Pancreas (tissue), 10 donors: Measurements from ENCODE around the gene P2RX3. TPM values are rescaled to one million over a fixed set of nuclear protein-coding genes. Genes with fewer than 3 reads are reported as not detected.
"Not testable (repeated sequence)": the region's sequence is repeated elsewhere in the genome, so short reads cannot be mapped to it uniquely, and the experiment has no call there.

Experiments used
- ATAC-seq, 4 donors: fragments of 200-7000 bp; cut with Tn5 transposase; one replicate each; pipeline versions ENCODE4 v1.8.0 to v1.9.1; 2020; ENCODE audit warnings: mild to moderate bottlenecking in 4 of 4, moderate library complexity in 4 of 4
- DNase-seq, 6 donors: peaks; one replicate each; pipeline ENCODE4 v3.0.0-alpha.2; 2020
- FAIRE-seq: peaks from 2 replicates; lab custom pipeline; 2012; peaks lifted over from hg19 to GRCh38; lab: Jason Lieb, UNC
- H3K27ac ChIP-seq, 4 donors: fragments of 200-600 bp; sonication (generic); 1 replicate in 3 of 4; 2 replicates in 1 of 4; pipeline versions ENCODE4 v1.5.0 to v1.8.0; 2020
- H3K27me3 ChIP-seq, 4 donors: fragments of 200-600 bp; one replicate each; pipeline ENCODE4 v1.8.0; 2021
- H3K36me3 ChIP-seq, 3 donors: fragments of 200-600 bp; sonication (generic) in 1 of 3; one replicate each; pipeline versions ENCODE4 v1.5.0 to v1.8.0; 2020 to 2021
- H3K4me1 ChIP-seq, 3 donors: fragments of 200-600 bp; one replicate each; pipeline ENCODE4 v1.8.0; 2021
- H3K4me3 ChIP-seq, 4 donors: fragments of 200-600 bp; sonication (generic) in 2 of 4; one replicate each; pipeline versions ENCODE4 v1.5.0 to v1.8.0; 2020 to 2021
- H3K9me3 ChIP-seq, 4 donors: fragments of 200-600 bp; one replicate each; pipeline ENCODE4 v1.8.0; 2021
- CTCF ChIP-seq, 4 donors: fragments of 200-600 bp; sonication (generic) in 3 of 4; IDR thresholded peaks; one replicate each; pipeline versions ENCODE4 v1.5.0 to v1.8.0; 2021; ENCODE audit warnings: antibody characterized with exemption in 4 of 4
- WGBS, 2 donors: extraction: QIAGEN DNeasy Blood & Tissue Kit; methylation state at CpG; one replicate each; pipeline ENCODE4 v1.1.7; 2013; 5-methylcytosine and 5-hydroxymethylcytosine counted together
- intact Hi-C, 3 donors: fragments of 100-400 bp; cut with DNase I; formaldehyde crosslinking; loops; one replicate each; pipeline versions ENCODE4 v1.11.1 to v1.14.2; 2022
- polyA plus RNA-seq, 2 donors: library from polyadenylated mRNA; stranded (reverse); fragments of 200-250 nt; gene quantifications; one replicate each; pipeline ENCODE4 v1.2.3, GENCODE V29; 2013
- total RNA-seq, 6 donors: library from RNA; stranded (reverse); fragmentation: NEBNext Ultra II Directional in 4 of 6; extraction: Animal tissue kit (Norgen Biotek cat#: 25700) in 4 of 6; gene quantifications; one replicate each; pipeline versions ENCODE4 v1.2.1 to v1.2.4, GENCODE V29; 2021 to 2023
- donor health status: healthy with polysubstance abuse.
- donor health status: DM: no; HTN: no; CAD: no; lungs with moderate emphysema.
- donor health status: DM: no; HTN: no; CAD: no.
- donor health status: control.
- donor health status: control.
- donor health status: Bipolar disorder and iron deficiency.
- donor health status: DM: yes; HTN: yes; CAD: no.
- donor health status: DM: no; HTN: no; CAD: no.
- donor health status: DM: no; HTN: no; CAD: no.
- donor health status: DM: yes; HTN: yes; CAD: no.

Gene P2RX3
- total RNA-seq (under 1 TPM in 2 of 6 donors, not detected in 4; 0.16 TPM), polyA plus RNA-seq (under 1 TPM in 1 of 2 donors, not detected in 1; 0.07 TPM)

- ATAC-seq: no peak
- WGBS, 2 donors: 44 to 51% methylated on average over 4 of the region's 4 CpGs
- no peaks in the 10 kb centered on the region for H3K27me3 ChIP-seq
- H3K27ac ChIP-seq: no peak within 1 kb of the TSS
- DNase-seq: peak in 1 of 6 donors; percentile 9
- no peaks in the 10 kb centered on the region for H3K9me3 ChIP-seq
- peaks cover 0 to 2% (median 0%) of the 10 kb centered on the region in 3 donors for H3K36me3 ChIP-seq
- no peak for FAIRE-seq
- H3K4me1 ChIP-seq: peaks cover 3 to 9% (median 4%) of the 10 kb centered on the region in 3 donors
- no peak for TF ChIP-seq CTCF (IDR thresholded peaks at IDR 0.05)
- intact Hi-C loops: no loop called here
- no peak within 1 kb of the TSS for H3K4me3 ChIP-seq
Observed at GRCh38 chr11:57338142-57338541, at the start of gene P2RX3. TSS of gene P2RX3 (plus strand) at chr11:57338352. CDS start at chr11:57338551, 199 bp downstream.

GRCh38 chr11:57288771-57289579, 49.2 kb upstream of the P2RX3 start:
- Histone ChIP-seq H3K4me3 (no peak overlapping the region), H3K36me3 (no peaks in the 10 kb centered on the region), H3K27me3 (no peaks in the 10 kb centered on the region), H3K9me3 (no peaks in the 10 kb centered on the region), H3K27ac (peak overlapping the region in 2 of 4 donors; percentile 20 to 29), H3K4me1 (peaks cover 0 to 4% (median 0%) of the 10 kb centered on the region in 3 donors)
- WGBS, 2 donors: 25 to 27% methylated on average over 11 of the region's 11 CpGs
- DNase-seq: no peak
- peak in 3 of 4 donors; percentile 42 to 63 (median 42) for ATAC-seq
- no peak for FAIRE-seq
- TF ChIP-seq CTCF (IDR thresholded peaks at IDR 0.05): no peak
- intact Hi-C loops: no loop called here

GRCh38 chr11:57290288-57290687, 47.9 kb upstream of the P2RX3 start:
- Histone ChIP-seq H3K4me1 (peaks cover 6 to 14% (median 10%) of the 10 kb centered on the region in 3 donors), H3K36me3 (no peaks in the 10 kb centered on the region), H3K27me3 (no peaks in the 10 kb centered on the region), H3K27ac (no peak overlapping the region), H3K4me3 (no peak overlapping the region), H3K9me3 (no peaks in the 10 kb centered on the region)
- intact Hi-C loops: no loop called here
- FAIRE-seq (no peak), ATAC-seq (no peak), DNase-seq (no peak)
- WGBS, 2 donors: 18 to 21% methylated on average over 1 of the region's 1 CpG
- TF ChIP-seq CTCF (IDR thresholded peaks at IDR 0.05): no peak

- Histone ChIP-seq H3K4me1 (peaks cover 6 to 14% (median 10%) of the 10 kb centered on the region in 3 donors), H3K27me3 (no peaks in the 10 kb centered on the region), H3K4me3 (no peak overlapping the region), H3K27ac (no peak overlapping the region), H3K36me3 (peaks cover 2 to 12% (median 10%) of the 10 kb centered on the region in 3 donors), H3K9me3 (no peaks in the 10 kb centered on the region)
- WGBS, 2 donors: 92 to 93% methylated on average over 2 of the region's 2 CpGs
- ATAC-seq (peak; percentile 58 to 74 (median 65)), FAIRE-seq (no peak), DNase-seq (peak in 4 of 6 donors; percentile 40 to 49 (median 46))
- no peak for TF ChIP-seq CTCF (IDR thresholded peaks at IDR 0.05)
- intact Hi-C loops: no loop called here
Observed at GRCh38 chr11:57294225-57295131, 43.7 kb upstream of the P2RX3 start.

GRCh38 chr11:57296205-57296604, 41.9 kb upstream of the P2RX3 start:
- H3K27me3 ChIP-seq, H3K9me3 ChIP-seq, FAIRE-seq, intact Hi-C loops, DNase-seq, H3K4me3 ChIP-seq, ATAC-seq, H3K27ac ChIP-seq: not testable (repeated sequence)
- Histone ChIP-seq H3K36me3 (peaks cover 15 to 30% (median 27%) of the 10 kb centered on the region in 3 donors), H3K4me1 (peaks cover 6 to 14% (median 10%) of the 10 kb centered on the region in 3 donors)
- 93 to 94% methylated on average over 3 of the region's 3 CpGs for WGBS, 2 donors
